Measurements from ENCODE around the gene C3orf80. TPM values are rescaled to one million over a fixed set of nuclear protein-coding genes. Genes with fewer than 3 reads are reported as not detected.
A peak's percentile ranks its signal among the peaks of the same experiment; 100 is the strongest.

C3orf80 gene
- total and polyA plus RNA-seq, 2 donors from 2014 or later: 0.13 to 0.63 TPM

DNA sequence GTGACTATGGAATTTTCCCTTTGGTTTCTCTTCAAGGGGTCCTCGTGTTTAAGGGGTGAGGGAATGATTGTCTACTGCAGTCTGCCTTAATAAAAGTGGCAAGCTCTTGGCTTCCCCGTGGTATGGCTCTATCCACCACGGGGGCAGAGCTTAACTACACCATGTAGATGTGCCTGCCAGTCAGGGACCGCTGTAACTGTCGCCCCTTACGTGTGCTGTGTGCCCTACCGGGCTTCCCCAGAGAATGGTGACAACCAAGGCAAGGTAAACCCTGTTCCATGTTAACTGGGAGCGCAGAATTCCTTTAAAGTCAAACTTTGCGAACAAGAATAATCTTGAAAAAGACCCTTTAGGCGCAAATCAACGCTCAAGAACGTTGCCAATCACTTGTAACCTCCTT lies 966 bp upstream of the C3orf80 start:
- Histone ChIP-seq H3K4me3 (ENCODE audit: low read length in 3 of 3) (no peak overlapping the region), H3K9me3 (ENCODE audit: control insufficient read depth in 2 of 3, insufficient read depth in 1 of 3, low read length in 3 of 3) (no peaks in the 10 kb centered on the region), H3K4me1 (ENCODE audit: control insufficient read depth in 2 of 3, insufficient read depth in 2 of 3, low read depth in 1 of 3, low read length in 3 of 3) (peaks cover 0 to 9% (median 0%) of the 10 kb centered on the region in 3 donors), H3K9ac (ENCODE audit: low read length in 3 of 3) (no peak overlapping the region), H3K36me3 (ENCODE audit: control insufficient read depth in 2 of 3, insufficient read depth in 3 of 3, low read length in 3 of 3) (no peaks in the 10 kb centered on the region), H3K27me3 (ENCODE audit: control insufficient read depth, insufficient read depth, low read length) (peaks cover 18% of the 10 kb centered on the region), H3K27ac (ENCODE audit: low read depth in 2 of 2, low read length in 2 of 2) (no peak overlapping the region)
- DNase-seq (peak in 2 of 5 donors; percentile 4 to 22), FAIRE-seq (no peak)
- TF ChIP-seq, protein P1, sequence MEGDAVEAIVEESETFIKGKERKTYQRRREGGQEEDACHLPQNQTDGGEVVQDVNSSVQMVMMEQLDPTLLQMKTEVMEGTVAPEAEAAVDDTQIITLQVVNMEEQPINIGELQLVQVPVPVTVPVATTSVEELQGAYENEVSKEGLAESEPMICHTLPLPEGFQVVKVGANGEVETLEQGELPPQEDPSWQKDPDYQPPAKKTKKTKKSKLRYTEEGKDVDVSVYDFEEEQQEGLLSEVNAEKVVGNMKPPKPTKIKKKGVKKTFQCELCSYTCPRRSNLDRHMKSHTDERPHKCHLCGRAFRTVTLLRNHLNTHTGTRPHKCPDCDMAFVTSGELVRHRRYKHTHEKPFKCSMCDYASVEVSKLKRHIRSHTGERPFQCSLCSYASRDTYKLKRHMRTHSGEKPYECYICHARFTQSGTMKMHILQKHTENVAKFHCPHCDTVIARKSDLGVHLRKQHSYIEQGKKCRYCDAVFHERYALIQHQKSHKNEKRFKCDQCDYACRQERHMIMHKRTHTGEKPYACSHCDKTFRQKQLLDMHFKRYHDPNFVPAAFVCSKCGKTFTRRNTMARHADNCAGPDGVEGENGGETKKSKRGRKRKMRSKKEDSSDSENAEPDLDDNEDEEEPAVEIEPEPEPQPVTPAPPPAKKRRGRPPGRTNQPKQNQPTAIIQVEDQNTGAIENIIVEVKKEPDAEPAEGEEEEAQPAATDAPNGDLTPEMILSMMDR (IDR thresholded peaks at IDR 0.05; ENCODE audit: borderline replicate concordance, extremely low read depth, insufficient read depth): no peak
- intact Hi-C loops (cut with DNase I): no loop called here

DNA sequence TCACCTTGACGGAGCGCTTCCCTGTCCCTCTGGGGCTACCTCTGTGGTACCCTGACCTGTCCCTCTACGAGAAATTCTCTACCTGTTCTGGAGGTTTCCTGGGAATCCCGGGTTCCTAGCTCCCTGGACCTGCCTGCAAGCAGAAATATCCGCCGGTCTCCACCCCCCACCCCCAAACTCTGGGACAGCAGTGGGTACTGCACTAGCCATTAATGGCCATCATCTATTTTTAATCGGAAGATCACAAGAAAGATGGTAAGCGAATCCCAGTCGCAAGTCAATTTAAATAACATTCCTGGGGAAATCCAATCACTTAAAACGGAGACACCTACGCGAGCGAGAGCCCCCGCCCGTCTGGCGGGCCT lies 429 bp upstream of the C3orf80 start:
- Histone ChIP-seq H3K27me3 (ENCODE audit: control insufficient read depth, insufficient read depth, low read length) (peaks cover 18% of the 10 kb centered on the region), H3K27ac (ENCODE audit: low read depth in 2 of 2, low read length in 2 of 2) (no peak overlapping the region), H3K36me3 (ENCODE audit: control insufficient read depth in 2 of 3, insufficient read depth in 3 of 3, low read length in 3 of 3) (no peaks in the 10 kb centered on the region), H3K4me1 (ENCODE audit: control insufficient read depth in 2 of 3, insufficient read depth in 2 of 3, low read depth in 1 of 3, low read length in 3 of 3) (peaks cover 0 to 9% (median 0%) of the 10 kb centered on the region in 3 donors), H3K9ac (ENCODE audit: low read length in 3 of 3) (no peak overlapping the region), H3K4me3 (ENCODE audit: low read length in 3 of 3) (peak overlapping the region in 1 of 3 donors; percentile 57), H3K9me3 (ENCODE audit: control insufficient read depth in 2 of 3, insufficient read depth in 1 of 3, low read length in 3 of 3) (no peaks in the 10 kb centered on the region)
- intact Hi-C loops (cut with DNase I): no loop called here
- DNase-seq (no peak), FAIRE-seq (no peak)
- TF ChIP-seq, protein P1 (IDR thresholded peaks at IDR 0.05; ENCODE audit: borderline replicate concordance, extremely low read depth, insufficient read depth): no peak

DNA sequence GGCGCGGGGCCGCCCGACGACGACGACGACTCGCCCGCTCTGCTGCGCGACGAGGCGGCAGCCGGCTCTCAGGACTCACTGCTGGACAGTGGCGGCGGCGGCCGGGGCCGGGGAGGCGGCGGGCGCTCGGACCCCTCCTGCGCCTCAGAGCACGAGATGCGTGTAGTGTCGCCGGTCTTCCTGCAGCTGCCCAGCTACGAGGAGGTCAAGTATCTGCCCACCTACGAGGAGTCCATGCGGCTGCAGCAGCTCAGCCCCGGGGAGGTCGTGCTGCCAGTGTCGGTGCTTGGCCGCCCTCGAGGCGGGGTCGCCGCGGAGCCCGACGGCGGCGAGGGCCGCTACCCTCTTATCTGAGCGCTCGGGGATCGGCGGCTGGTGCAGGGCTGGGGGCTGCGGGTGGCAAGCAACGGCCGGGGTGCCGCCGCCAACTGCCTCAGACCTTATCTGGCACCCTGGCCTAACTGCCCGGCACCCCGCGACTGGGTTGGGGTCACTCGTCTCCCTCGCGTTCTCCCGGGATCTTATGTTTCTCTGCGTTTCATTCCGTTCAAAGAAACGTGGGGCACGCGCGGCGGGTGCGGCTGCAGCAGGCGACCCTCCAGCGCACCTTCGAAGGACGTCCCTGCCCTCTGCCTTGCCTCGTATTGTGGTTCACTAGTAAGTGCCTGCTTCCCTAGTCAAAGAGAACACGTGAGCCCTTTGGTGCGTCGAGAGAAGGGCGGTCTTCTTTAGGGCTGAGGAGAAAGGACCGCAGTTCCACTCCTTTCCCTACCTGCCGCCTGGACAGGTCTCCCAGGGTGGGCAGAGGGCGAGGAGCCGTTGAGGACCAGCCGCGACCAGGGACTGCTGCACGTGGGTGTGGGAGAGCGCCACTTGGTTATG lies 1.0 kb downstream of the C3orf80 start:
- Histone ChIP-seq H3K27me3 (ENCODE audit: control insufficient read depth, insufficient read depth, low read length) (peaks cover 18% of the 10 kb centered on the region), H3K27ac (ENCODE audit: low read depth in 2 of 2, low read length in 2 of 2) (no peak overlapping the region), H3K36me3 (ENCODE audit: control insufficient read depth in 2 of 3, insufficient read depth in 3 of 3, low read length in 3 of 3) (no peaks in the 10 kb centered on the region), H3K4me3 (ENCODE audit: low read length in 3 of 3) (peak overlapping the region in 1 of 3 donors; percentile 21), H3K4me1 (ENCODE audit: control insufficient read depth in 2 of 3, insufficient read depth in 2 of 3, low read depth in 1 of 3, low read length in 3 of 3) (peaks cover 0 to 9% (median 0%) of the 10 kb centered on the region in 3 donors), H3K9me3 (ENCODE audit: control insufficient read depth in 2 of 3, insufficient read depth in 1 of 3, low read length in 3 of 3) (no peaks in the 10 kb centered on the region), H3K9ac (ENCODE audit: low read length in 3 of 3) (no peak overlapping the region)
- TF ChIP-seq, protein P1 (IDR thresholded peaks at IDR 0.05; ENCODE audit: borderline replicate concordance, extremely low read depth, insufficient read depth): no peak
- intact Hi-C loops (cut with DNase I): no loop called here
- FAIRE-seq (no peak), DNase-seq (peak; percentile 35 to 70 (median 55))
